GDM1 (cell line): ENCODE measurements around the gene PTPN14.

ENCODE experiments used
- DNase-seq: peaks from one replicate; lab custom pipeline; 2025; lab: John Stamatoyannopoulos, UW

The PTPN14 gene

GRCh38 chr1:214453109-214453722 lies 98.2 kb downstream of the PTPN14 start:
- no peak for DNase-seq

GRCh38 chr1:214452152-214452784 lies 99.1 kb downstream of the PTPN14 start:
- no peak for DNase-seq

GRCh38 chr1:214451596-214451995 lies 99.8 kb downstream of the PTPN14 start:
- DNase-seq: no peak

- DNase-seq: no peak
Observed at GRCh38 chr1:214449371-214449770, 102.0 kb downstream of the PTPN14 start.

GRCh38 chr1:214448536-214448935 lies 102.9 kb downstream of the PTPN14 start:
- no peak for DNase-seq

- DNase-seq: no peak
Observed at GRCh38 chr1:214447557-214447871, 103.9 kb downstream of the PTPN14 start.

GRCh38 chr1:214446772-214447556 lies 104.4 kb downstream of the PTPN14 start:
- no peak for DNase-seq

- DNase-seq: no peak
Observed at GRCh38 chr1:214445831-214446614, 105.4 kb downstream of the PTPN14 start.

- DNase-seq: no peak
Observed at GRCh38 chr1:214445199-214445598, 106.2 kb downstream of the PTPN14 start.

GRCh38 chr1:214444182-214444939 lies 107.0 kb downstream of the PTPN14 start:
- DNase-seq: no peak

GRCh38 chr1:214441119-214441518 lies 110.3 kb downstream of the PTPN14 start:
- peak; percentile 25 for DNase-seq

GRCh38 chr1:214440219-214440965 lies 111.0 kb downstream of the PTPN14 start:
- DNase-seq: no peak

- peak; percentile 44 for DNase-seq
Observed at GRCh38 chr1:214439352-214440119, 111.9 kb downstream of the PTPN14 start.

GRCh38 chr1:214438530-214438929 lies 112.9 kb downstream of the PTPN14 start:
- DNase-seq: no peak

- no peak for DNase-seq
Observed at GRCh38 chr1:214438075-214438474, 113.3 kb downstream of the PTPN14 start.

GRCh38 chr1:214435867-214436266 lies 115.5 kb downstream of the PTPN14 start:
- DNase-seq: no peak

GRCh38 chr1:214432245-214432644 lies 119.2 kb downstream of the PTPN14 start:
- no peak for DNase-seq

- DNase-seq: no peak
Observed at GRCh38 chr1:214429951-214430770, 121.2 kb downstream of the PTPN14 start.

- DNase-seq: peak; percentile 94
Observed at GRCh38 chr1:214427871-214428277, 123.5 kb downstream of the PTPN14 start.
